ENCODE results near the gene MED25. TPM values are rescaled to one million over a fixed set of nuclear protein-coding genes. Genes with fewer than 3 reads are reported as not detected.

Gene MED25
- total and polyA plus RNA-seq, 9 of the 15 experiments (the other 6 are each of a cell fraction or from before 2014, with no cell fraction given): 4.1 to 93.9 (median 19.3) TPM

DNA sequence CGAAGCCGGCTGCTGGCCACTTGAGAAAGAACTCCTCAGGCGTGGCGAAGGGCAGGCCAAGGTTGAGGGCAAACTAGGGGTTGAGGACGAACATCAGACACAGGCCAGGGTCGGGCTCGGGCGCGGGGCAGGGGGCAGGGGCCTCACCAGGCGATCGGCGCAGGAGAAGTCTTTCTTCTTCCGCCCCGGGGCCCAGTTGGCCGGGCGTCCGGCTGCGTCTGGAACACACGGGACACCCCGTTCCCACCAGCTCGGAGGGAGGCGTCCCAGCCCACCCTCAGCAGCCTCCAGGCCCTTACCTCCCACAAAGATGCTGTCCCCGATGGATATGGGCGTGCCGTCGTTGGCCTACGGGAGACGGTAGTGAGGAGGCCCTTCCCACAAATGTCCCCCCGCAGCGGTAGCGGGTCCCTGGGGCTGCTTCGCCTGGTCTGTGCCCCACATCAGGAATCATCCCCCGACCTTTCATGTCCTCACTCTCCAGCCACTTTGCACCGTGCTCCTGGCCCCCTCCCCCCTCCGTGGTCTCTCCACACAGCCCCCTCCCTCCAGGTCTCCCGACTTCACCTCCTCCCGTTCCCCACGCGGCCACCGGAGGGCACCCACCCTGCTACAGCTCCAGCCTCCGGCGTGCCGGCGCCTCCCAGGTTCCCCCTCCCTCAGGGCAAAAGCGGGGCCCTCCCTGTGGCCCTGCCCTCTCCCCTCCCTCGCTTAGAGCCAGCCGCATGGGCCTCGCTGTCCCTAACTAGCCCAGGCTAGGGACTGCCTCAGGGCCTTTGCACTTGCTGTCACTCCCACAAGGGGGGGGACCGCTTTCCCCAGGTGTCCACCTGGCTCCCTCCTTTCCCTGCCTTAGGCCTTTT lies 44.5 kb downstream of the MED25 start (continued):
- TF ChIP-seq, protein P1, sequence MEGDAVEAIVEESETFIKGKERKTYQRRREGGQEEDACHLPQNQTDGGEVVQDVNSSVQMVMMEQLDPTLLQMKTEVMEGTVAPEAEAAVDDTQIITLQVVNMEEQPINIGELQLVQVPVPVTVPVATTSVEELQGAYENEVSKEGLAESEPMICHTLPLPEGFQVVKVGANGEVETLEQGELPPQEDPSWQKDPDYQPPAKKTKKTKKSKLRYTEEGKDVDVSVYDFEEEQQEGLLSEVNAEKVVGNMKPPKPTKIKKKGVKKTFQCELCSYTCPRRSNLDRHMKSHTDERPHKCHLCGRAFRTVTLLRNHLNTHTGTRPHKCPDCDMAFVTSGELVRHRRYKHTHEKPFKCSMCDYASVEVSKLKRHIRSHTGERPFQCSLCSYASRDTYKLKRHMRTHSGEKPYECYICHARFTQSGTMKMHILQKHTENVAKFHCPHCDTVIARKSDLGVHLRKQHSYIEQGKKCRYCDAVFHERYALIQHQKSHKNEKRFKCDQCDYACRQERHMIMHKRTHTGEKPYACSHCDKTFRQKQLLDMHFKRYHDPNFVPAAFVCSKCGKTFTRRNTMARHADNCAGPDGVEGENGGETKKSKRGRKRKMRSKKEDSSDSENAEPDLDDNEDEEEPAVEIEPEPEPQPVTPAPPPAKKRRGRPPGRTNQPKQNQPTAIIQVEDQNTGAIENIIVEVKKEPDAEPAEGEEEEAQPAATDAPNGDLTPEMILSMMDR (IDR thresholded peaks at IDR 0.05 in 2 of 3, conservative IDR thresholded peaks at IDR 0.05 in 1 of 3; ENCODE audit: insufficient read depth in 2 of 3, low read depth in 1 of 3, low read length in 3 of 3): peak; percentile 40 to 67 (median 53); a peak in 5 of 6 replicates
- TF ChIP-seq SRSF3 (IDR thresholded peaks at IDR 0.05; ENCODE audit: insufficient read depth, low read length) (no peak), PHB (CRISPR knock-in tag; IDR thresholded peaks at IDR 0.05) (no peak), TRIM24 (IDR thresholded peaks at IDR 0.05) (no peak), ZC3H4 (CRISPR knock-in tag; IDR thresholded peaks at IDR 0.05; ENCODE audit: borderline replicate concordance) (no peak), TRIM28 (IDR thresholded peaks at IDR 0.05) (no peak), DPF2 (IDR thresholded peaks at IDR 0.05) (no peak), ZNF561 (CRISPR knock-in tag; conservative IDR thresholded peaks at IDR 0.05) (no peak)
- TF ChIP-seq, protein P2, sequence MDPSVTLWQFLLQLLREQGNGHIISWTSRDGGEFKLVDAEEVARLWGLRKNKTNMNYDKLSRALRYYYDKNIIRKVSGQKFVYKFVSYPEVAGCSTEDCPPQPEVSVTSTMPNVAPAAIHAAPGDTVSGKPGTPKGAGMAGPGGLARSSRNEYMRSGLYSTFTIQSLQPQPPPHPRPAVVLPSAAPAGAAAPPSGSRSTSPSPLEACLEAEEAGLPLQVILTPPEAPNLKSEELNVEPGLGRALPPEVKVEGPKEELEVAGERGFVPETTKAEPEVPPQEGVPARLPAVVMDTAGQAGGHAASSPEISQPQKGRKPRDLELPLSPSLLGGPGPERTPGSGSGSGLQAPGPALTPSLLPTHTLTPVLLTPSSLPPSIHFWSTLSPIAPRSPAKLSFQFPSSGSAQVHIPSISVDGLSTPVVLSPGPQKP (CRISPR knock-in tag; IDR thresholded peaks at IDR 0.05): no peak
- TF ChIP-seq, protein P3, sequence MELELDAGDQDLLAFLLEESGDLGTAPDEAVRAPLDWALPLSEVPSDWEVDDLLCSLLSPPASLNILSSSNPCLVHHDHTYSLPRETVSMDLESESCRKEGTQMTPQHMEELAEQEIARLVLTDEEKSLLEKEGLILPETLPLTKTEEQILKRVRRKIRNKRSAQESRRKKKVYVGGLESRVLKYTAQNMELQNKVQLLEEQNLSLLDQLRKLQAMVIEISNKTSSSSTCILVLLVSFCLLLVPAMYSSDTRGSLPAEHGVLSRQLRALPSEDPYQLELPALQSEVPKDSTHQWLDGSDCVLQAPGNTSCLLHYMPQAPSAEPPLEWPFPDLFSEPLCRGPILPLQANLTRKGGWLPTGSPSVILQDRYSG (tag; conservative IDR thresholded peaks at IDR 0.05; ENCODE audit: low read depth): no peak
- TF ChIP-seq, protein P4, sequence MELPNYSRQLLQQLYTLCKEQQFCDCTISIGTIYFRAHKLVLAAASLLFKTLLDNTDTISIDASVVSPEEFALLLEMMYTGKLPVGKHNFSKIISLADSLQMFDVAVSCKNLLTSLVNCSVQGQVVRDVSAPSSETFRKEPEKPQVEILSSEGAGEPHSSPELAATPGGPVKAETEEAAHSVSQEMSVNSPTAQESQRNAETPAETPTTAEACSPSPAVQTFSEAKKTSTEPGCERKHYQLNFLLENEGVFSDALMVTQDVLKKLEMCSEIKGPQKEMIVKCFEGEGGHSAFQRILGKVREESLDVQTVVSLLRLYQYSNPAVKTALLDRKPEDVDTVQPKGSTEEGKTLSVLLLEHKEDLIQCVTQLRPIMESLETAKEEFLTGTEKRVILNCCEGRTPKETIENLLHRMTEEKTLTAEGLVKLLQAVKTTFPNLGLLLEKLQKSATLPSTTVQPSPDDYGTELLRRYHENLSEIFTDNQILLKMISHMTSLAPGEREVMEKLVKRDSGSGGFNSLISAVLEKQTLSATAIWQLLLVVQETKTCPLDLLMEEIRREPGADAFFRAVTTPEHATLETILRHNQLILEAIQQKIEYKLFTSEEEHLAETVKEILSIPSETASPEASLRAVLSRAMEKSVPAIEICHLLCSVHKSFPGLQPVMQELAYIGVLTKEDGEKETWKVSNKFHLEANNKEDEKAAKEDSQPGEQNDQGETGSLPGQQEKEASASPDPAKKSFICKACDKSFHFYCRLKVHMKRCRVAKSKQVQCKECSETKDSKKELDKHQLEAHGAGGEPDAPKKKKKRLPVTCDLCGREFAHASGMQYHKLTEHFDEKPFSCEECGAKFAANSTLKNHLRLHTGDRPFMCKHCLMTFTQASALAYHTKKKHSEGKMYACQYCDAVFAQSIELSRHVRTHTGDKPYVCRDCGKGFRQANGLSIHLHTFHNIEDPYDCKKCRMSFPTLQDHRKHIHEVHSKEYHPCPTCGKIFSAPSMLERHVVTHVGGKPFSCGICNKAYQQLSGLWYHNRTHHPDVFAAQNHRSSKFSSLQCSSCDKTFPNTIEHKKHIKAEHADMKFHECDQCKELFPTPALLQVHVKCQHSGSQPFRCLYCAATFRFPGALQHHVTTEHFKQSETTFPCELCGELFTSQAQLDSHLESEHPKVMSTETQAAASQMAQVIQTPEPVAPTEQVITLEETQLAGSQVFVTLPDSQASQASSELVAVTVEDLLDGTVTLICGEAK (IDR thresholded peaks at IDR 0.05): no peak
- TF ChIP-seq, protein P4 (CRISPR knock-in tag; IDR thresholded peaks at IDR 0.05): no peak
- TF ChIP-seq, protein P5, sequence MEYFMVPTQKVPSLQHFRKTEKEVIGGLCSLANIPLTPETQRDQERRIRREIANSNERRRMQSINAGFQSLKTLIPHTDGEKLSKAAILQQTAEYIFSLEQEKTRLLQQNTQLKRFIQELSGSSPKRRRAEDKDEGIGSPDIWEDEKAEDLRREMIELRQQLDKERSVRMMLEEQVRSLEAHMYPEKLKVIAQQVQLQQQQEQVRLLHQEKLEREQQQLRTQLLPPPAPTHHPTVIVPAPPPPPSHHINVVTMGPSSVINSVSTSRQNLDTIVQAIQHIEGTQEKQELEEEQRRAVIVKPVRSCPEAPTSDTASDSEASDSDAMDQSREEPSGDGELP (CRISPR knock-in tag; IDR thresholded peaks at IDR 0.05; ENCODE audit: borderline replicate concordance): 0 out of 2 replicates have a peak, but pooled peaks have one; percentile 31

Measured in K562 (cell line).